ENCODE data around the gene IGSF9B.

- no peak for TF ChIP-seq POLR2A (IDR thresholded peaks at IDR 0.05; ENCODE audit: low read depth, low read length)
- TF ChIP-seq POLR2AphosphoS5 (IDR thresholded peaks at IDR 0.05; ENCODE audit: low read depth, low read length): no peak
- TF ChIP-seq TAF1 (IDR thresholded peaks at IDR 0.05; ENCODE audit: low read depth, low read length): no peak
- no peak for TF ChIP-seq POU2F2 (IDR thresholded peaks at IDR 0.05; ENCODE audit: low read depth, low read length)
These were observed 96.6 kb downstream of the IGSF9B start for GRCh38 chr11:133860151-133860550.

All from GM12891 (cell line).